Loucy (cell line): Measurements from ENCODE around the gene SFXN5.
A peak's percentile ranks its signal among the peaks of the same experiment; 100 is the strongest.

ENCODE experiments used
- H2AFZ ChIP-seq: fragments of 200-600 bp; sonication (generic); 2 replicates; pipeline ENCODE4 v1.6.0; 2016; ENCODE audit warnings: antibody characterized with exemption, mild to moderate bottlenecking, low read length, moderate library complexity
- H3F3A ChIP-seq: fragments of 200-600 bp; 2 replicates; pipeline ENCODE4 v1.6.0; 2016; ENCODE audit warnings: antibody characterized with exemption, low read depth, mild to moderate bottlenecking
- H3K27me3 ChIP-seq: fragments of 200-600 bp; sonication (generic); 2 replicates; pipeline ENCODE4 v1.6.1; 2014; ENCODE audit warnings: low read length, mild to moderate bottlenecking; ENCODE audit not compliant: insufficient read depth, poor library complexity, severe bottlenecking
- H3K36me3 ChIP-seq: fragments of 200-600 bp; sonication (generic); 2 replicates; pipeline ENCODE4 v1.6.1; 2016; ENCODE audit warnings: low read length; ENCODE audit not compliant: insufficient read depth
- H3K4me1 ChIP-seq: fragments of 200-600 bp; sonication (generic); 2 replicates; pipeline ENCODE4 v1.5.1; 2014; ENCODE audit warnings: low read length, mild to moderate bottlenecking; ENCODE audit not compliant: insufficient read depth, poor library complexity, severe bottlenecking
- H3K4me2 ChIP-seq: fragments of 200-600 bp; sonication (generic); 2 replicates; pipeline ENCODE4 v1.6.0; 2014; ENCODE audit warnings: antibody characterized with exemption, low read length, low read depth, mild to moderate bottlenecking; ENCODE audit not compliant: poor library complexity, severe bottlenecking
- H3K4me3 ChIP-seq: fragments of 200-600 bp; sonication (generic); 2 replicates; pipeline ENCODE4 v1.5.1; 2014; ENCODE audit warnings: low read length, mild to moderate bottlenecking, mixed read lengths; ENCODE audit not compliant: poor library complexity, severe bottlenecking
- H3K79me2 ChIP-seq: fragments of 200-600 bp; sonication (generic); 2 replicates; pipeline ENCODE4 v1.6.1; 2014; ENCODE audit warnings: low read length; ENCODE audit not compliant: insufficient read depth
- H3K9ac ChIP-seq: fragments of 200-600 bp; sonication (generic); 2 replicates; pipeline ENCODE4 v1.6.0; 2014; ENCODE audit warnings: mild to moderate bottlenecking, low read depth, low read length, moderate library complexity; ENCODE audit not compliant: poor library complexity, severe bottlenecking
- H3K9me2 ChIP-seq: fragments of 200-600 bp; sonication (generic); replicated peaks from 2 replicates; pipeline ENCODE4 v1.6.1; 2016; ENCODE audit warnings: low read depth, low read length, mixed read lengths
- H3K9me3 ChIP-seq: fragments of 200-600 bp; sonication (generic); 2 replicates; pipeline ENCODE4 v1.6.1; 2014; ENCODE audit warnings: mild to moderate bottlenecking, antibody characterized with exemption, low read length, low read depth; ENCODE audit not compliant: insufficient read depth
- H4K20me1 ChIP-seq: fragments of 200-600 bp; sonication (generic); 2 replicates; pipeline ENCODE4 v1.6.0; 2014; ENCODE audit warnings: antibody characterized with exemption, low read length, mild to moderate bottlenecking; ENCODE audit not compliant: insufficient read depth, poor library complexity, severe bottlenecking
- EZH2phosphoT487 ChIP-seq: fragments of 200-600 bp; IDR thresholded peaks from 2 replicates; pipeline ENCODE4 v1.6.1; 2018; ENCODE audit warnings: antibody characterized with exemption, mild to moderate bottlenecking, moderate library complexity, borderline replicate concordance
- TF ChIP-seq, protein P1 (sequence below): fragments of 200-600 bp; sonication (generic); conservative IDR thresholded peaks from 2 replicates; pipeline ENCODE4 v1.5.1; 2014; ENCODE audit warnings: mild to moderate bottlenecking, antibody characterized with exemption, low read length

Gene SFXN5

GRCh38 chr2:72994282-72994990, 77.1 kb downstream of the SFXN5 start:
- no peaks in the 10 kb centered on the region for H4K20me1 ChIP-seq
- no peak overlapping the region for H3K4me2 ChIP-seq
- no peaks in the 10 kb centered on the region for H3K4me1 ChIP-seq

DNA sequence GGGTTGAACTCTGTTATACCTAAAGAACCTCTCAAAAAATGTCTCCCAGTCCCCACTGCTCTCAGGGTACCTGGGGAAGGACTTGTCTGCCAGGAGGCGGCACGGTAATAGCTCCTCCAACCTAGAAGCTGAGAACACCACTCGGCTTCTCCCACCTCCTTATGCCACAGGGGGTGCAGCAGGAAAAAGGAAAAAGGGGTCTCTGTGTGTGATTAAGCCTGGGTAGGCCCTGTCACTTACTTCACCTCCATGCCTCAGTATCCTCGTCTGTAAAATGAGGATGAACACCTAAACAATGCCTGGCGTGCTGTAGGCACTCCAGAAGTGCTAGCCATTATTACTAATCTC, 77.6 kb downstream of the SFXN5 start:
- Histone ChIP-seq H3F3A (no peaks in the 10 kb centered on the region), H3K9me3 (no peaks in the 10 kb centered on the region), H2AFZ (no peak overlapping the region), H3K9me2 (no peaks in the 10 kb centered on the region), H3K79me2 (no peaks in the 10 kb centered on the region), H3K4me1 (no peaks in the 10 kb centered on the region), H3K4me3 (no peak overlapping the region), H4K20me1 (no peaks in the 10 kb centered on the region), H3K9ac (no peak overlapping the region), H3K4me2 (no peak overlapping the region), H3K27me3 (no peaks in the 10 kb centered on the region), H3K36me3 (no peaks in the 10 kb centered on the region; the same call in 1 of the 2 replicates)
- TF ChIP-seq, protein P1, sequence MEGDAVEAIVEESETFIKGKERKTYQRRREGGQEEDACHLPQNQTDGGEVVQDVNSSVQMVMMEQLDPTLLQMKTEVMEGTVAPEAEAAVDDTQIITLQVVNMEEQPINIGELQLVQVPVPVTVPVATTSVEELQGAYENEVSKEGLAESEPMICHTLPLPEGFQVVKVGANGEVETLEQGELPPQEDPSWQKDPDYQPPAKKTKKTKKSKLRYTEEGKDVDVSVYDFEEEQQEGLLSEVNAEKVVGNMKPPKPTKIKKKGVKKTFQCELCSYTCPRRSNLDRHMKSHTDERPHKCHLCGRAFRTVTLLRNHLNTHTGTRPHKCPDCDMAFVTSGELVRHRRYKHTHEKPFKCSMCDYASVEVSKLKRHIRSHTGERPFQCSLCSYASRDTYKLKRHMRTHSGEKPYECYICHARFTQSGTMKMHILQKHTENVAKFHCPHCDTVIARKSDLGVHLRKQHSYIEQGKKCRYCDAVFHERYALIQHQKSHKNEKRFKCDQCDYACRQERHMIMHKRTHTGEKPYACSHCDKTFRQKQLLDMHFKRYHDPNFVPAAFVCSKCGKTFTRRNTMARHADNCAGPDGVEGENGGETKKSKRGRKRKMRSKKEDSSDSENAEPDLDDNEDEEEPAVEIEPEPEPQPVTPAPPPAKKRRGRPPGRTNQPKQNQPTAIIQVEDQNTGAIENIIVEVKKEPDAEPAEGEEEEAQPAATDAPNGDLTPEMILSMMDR: no peak
- TF ChIP-seq EZH2phosphoT487: no peak

More at GRCh38 chr2:72994282-72994990, 77.1 kb downstream of the SFXN5 start:
- Histone ChIP-seq H3K9me3 (no peaks in the 10 kb centered on the region), H3F3A (no peaks in the 10 kb centered on the region), H3K27me3 (no peaks in the 10 kb centered on the region), H3K79me2 (no peaks in the 10 kb centered on the region), H3K9ac (no peak overlapping the region), H3K4me3 (no peak overlapping the region), H2AFZ (no peak overlapping the region), H3K36me3 (no peaks in the 10 kb centered on the region; the same call in 1 of the 2 replicates), H3K9me2 (no peaks in the 10 kb centered on the region)
- TF ChIP-seq, protein P1: no peak
- no peak for TF ChIP-seq EZH2phosphoT487

- TF ChIP-seq, protein P1: peak; percentile 88
- TF ChIP-seq EZH2phosphoT487: no peak
- Histone ChIP-seq H4K20me1 (no peaks in the 10 kb centered on the region), H3K9ac (no peak overlapping the region), H3K4me2 (no peak overlapping the region), H3K9me2 (no peaks in the 10 kb centered on the region), H3K4me3 (no peak overlapping the region), H3K4me1 (no peaks in the 10 kb centered on the region), H3K79me2 (no peaks in the 10 kb centered on the region), H3K36me3 (no peaks in the 10 kb centered on the region; the same call in 1 of the 2 replicates), H2AFZ (no peak overlapping the region), H3K9me3 (no peaks in the 10 kb centered on the region), H3F3A (no peaks in the 10 kb centered on the region), H3K27me3 (no peaks in the 10 kb centered on the region)
Measured at GRCh38 chr2:72993147-72993932, 78.2 kb downstream of the SFXN5 start.
